ENCODE data around the gene ANXA7. TPM values are rescaled to one million over a fixed set of nuclear protein-coding genes. Genes with fewer than 3 reads are reported as not detected.
A peak's percentile ranks its signal among the peaks of the same experiment; 100 is the strongest.
"Not testable (repeated sequence)": the region's sequence is repeated elsewhere in the genome, so short reads cannot be mapped to it uniquely, and the experiment has no call there.

Gene ANXA7
- polyA plus RNA-seq, 4 donors, result 82.4 to 101 (median 91.3) TPM

DNA sequence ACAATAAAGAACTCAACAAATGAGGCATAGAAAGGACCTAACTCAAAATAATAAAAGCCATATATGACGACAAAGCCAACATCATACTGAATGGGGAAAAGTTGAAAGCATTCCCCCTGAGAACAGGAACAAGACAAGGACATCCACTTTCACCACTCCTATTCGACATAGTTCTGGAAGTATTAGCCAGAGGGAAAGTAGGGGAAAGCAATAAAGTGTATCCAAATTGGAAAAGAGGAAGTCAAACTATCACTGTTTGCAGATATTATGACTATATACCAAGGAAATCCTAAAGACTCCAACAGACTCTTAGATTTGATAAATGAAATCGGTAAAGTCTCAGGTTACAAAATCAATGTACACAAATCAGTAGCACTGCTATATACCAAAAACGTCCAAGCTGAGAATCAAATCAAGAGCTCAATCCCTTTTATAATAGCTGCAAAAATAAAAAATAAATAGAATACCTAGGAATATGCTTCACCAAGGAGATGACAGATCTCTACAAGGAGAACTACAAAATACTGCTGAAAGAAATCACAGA is 4.8 kb downstream of the ANXA7 start:
- DNase-seq (ENCODE audit: low read depth in 4 of 4, low spot score in 3 of 4), result no peak

DNA sequence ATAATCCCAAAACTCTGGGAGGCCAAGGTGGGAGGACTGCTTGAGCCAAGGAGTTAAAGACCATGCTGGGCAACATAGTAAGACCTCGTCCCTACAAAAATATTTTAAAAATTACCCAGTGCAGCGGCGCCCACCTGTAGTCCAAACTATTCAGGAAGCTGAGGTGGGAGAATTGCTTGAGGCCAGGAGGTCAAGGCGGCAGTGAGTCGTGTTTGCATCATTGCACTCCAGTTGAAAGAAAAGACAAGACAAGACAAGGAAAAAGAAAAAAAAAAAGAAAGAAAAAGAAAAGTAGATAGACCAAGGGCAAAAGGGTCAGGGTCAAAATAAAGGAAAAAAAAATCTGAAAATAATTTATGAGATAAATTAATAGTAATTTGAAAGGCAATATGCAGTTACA is 5.8 kb downstream of the ANXA7 start:
- no peak for DNase-seq (ENCODE audit: low read depth in 4 of 4, low spot score in 3 of 4)

DNA sequence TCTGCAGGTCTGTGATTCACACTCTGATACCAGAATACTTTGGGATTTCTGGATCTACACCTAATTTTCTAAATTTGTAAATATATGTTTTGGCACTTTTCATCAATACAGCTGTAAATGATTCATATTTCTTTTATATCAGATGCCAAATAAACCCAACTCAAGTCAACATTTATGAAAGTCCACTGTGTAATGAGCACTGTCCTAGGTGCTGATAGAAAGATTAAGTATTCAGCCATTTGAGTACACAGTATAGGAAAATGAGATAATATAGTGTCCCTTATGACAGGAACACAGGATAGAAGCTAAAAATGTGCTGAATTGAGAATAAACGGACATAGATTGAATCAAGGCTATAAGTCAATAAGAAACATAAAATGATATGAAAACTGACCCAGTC is 6.4 kb downstream of the ANXA7 start:
- DNase-seq (ENCODE audit: low read depth in 4 of 4, low spot score in 3 of 4), result no peak

DNA sequence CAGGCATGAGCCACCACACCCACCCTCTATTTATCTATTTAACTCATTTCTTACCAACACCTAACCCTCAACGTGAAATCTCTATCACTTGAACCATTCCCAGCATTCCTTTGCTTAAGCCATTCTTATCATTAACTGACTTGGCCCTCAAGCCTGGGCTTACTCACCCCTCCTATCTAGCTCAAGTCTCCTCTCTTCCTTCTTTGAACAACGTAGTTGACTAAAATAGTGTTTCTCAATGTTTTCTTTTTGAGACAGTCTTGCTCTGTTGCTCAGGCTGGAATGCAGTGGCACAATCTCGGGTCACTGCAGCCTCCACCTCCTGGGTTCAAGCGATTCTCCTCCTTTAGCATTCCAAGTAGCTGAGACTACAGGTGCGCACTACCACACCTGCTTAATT is 7.0 kb downstream of the ANXA7 start:
- no peak for DNase-seq (ENCODE audit: low read depth in 4 of 4, low spot score in 3 of 4)

DNA sequence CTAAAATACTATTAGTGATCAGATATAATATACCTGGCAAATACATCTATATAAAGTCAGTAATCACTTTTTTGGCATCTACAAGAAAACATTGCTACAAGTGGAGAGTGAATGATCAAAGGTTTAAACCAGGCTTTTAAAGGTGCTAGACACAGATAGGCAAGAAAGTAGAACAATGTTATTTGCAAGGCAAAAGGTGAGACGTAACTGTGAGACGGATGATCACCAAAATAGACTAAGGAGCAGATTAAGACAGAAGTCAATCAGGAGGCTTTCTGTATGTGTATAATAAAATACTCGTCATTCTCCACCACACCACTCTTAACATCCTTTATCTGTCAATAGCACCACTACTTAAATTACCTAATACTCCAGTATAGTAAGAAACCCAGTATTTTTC is 8.3 kb downstream of the ANXA7 start:
- DNase-seq (ENCODE audit: low read depth in 4 of 4, low spot score in 3 of 4), result no peak

DNA sequence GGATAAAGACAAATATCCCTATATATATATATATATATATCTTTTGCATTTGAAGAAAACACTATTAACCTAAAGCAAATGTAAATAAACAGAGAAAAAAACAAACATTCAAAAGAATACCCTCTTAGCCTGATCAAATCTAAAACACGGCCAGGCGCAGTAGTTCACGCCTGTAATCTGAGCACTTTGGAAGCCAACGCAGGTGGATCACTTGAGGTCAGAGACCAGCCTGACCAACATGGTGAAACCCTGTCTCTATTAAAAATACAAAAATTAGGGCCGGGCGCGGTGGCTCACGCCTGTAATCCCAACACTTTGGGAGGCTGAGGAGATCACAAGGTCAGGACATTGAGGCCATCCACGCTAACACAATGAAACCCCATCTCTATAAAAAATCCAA is 9.2 kb downstream of the ANXA7 start:
- no peak for DNase-seq (ENCODE audit: low read depth in 4 of 4, low spot score in 3 of 4)

DNA sequence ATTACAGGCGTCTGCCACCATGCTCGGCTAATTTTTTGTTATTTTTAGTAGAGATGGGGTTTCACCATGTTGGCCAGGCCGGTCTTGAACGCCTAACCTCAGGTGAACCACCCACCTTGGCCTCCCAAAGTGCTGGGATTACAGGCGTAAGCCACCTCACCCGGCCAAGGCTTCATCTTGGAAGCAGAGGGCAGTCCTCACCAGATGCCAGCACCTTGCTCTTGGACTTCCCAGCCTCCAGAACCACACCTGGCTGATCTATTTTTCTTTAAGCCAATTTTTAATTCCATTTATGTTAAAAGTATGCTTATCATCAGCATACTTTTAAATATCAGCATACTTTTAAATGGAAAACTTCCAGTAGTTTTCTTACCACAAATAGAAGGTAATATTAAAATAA is 12.2 kb downstream of the ANXA7 start:
- DNase-seq (ENCODE audit: low read depth in 4 of 4, low spot score in 3 of 4), result no peak

DNA sequence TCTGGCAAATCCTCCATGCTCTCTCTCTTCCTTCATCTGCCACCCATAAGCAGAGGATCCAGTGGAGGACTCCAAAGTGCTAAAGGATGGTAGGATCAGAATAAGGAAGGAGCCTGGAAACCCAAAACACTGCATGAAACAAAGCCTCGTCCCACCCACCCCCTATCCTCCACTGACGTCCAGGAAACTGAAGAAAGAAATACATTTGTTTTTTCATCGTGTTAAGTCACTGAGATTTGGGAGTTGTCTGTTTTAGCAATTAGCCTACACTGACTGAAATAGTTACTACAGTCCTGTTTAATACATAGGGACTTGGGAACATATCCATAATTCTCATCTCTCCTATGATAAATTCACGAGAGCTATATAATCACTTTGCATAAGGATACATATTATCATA is 14.8 kb downstream of the ANXA7 start:
- no peak for DNase-seq (ENCODE audit: low read depth in 4 of 4, low spot score in 3 of 4)

DNA sequence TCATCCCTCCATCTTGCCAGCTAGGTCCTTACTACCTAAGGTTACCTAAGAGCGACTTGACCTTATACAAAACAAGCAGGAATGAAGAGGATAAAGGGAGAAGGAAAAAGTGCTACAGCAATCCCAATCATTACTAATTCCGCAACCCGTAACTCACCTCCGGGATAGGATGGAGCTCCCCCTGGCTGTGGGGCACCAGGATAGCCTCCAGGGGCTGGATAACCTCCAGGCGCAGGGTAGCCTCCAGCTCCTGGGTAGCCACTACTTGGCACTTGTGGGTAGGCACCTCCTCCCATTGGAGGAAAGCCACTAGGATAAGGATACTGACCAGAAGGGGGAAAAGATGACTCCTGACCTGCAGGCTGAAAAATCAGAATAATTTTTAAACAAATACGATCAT is 15.8 kb downstream of the ANXA7 start:
- no peak for DNase-seq (ENCODE audit: low read depth in 4 of 4, low spot score in 3 of 4)

DNA sequence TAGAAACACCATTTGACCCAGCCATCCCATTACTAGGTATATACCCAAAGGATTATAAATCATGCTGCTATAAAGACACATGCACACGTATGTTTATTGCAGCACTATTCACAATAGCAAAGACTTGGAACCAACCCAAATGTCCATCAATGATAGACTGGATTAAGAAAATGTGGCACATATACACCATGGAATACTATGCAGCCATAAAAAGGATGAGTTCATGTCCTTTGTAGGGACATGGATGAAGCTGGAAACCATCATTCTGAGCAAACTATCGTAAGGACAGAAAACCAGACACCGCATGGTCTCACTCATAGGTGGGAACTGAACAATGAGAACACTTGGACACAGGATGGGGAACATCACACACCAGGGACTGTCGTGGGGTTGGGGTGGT is 19.5 kb downstream of the ANXA7 start:
- DNase-seq (ENCODE audit: low read depth in 4 of 4, low spot score in 3 of 4), result not testable (repeated sequence)

DNA sequence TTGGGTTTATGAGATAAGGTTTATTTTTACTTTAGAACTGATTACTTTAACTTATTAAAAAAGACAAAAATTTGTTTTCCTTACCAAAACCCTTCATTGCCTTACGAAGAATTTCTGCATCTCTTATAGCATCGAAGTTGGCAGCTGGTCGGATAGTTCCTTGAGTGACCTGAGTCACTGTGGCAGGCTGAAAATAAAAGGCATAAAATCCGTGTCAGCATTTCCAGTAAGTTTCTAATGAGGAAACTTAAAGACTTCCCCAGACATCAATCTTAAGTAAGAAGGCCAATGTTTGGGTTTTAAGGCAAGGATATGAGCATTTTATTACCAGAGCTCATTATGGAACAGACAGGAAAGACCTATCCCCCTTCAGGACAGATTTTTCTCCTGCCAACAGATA is 25.6 kb downstream of the ANXA7 start:
- DNase-seq (ENCODE audit: low read depth in 4 of 4, low spot score in 3 of 4), result no peak

DNA sequence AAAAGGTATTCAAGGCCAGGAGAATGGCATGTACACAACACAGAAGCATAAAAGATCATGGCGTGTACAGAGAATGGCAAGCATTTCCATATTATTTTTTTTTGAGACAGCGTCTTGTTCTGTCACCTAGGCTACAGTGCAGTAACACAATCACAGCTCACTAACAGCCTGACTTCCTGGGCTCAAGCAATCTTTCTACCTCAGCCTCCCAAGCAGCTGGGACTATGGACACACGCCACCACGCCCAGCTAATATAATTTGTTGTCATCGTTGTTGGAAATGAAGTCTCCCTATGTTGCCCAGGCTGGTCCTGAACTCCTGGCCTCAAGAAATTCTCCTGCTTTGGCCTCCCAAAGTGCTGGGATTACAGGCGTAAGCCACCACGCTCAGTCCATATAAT is 27.3 kb downstream of the ANXA7 start:
- DNase-seq (ENCODE audit: low read depth in 4 of 4, low spot score in 3 of 4), result no peak

DNA sequence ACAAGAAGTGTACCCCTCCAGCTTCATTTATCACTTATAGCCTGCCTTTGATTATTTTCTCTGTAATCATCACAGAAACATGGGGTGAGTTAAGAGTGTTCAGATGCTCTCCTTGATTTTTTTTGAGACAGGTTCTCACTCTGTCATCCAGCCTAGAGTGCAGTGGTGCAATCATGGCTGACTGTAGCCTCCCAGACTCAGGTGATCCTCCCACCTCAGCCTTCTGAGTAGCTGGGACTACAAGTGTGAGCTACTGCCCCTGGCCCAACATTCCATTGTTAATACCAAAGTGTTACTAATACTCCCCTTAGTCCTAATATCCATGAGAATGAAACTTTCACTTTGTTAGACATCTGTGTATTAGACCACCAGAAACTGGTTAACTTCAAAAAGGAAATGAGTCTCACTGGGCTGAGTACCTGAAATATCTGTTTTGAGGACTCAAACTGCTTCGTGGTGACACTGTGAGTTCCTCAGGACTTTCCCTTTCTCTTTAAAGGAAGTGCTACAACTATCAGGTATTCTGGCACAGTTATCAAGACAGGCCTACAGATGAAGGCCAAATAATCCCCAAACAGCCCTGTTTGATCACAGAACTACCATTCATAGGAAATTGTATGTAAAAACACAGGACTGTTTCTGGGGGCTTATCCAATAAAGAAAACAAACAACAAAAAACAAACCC is 34.7 kb downstream of the ANXA7 start:
- no peak for DNase-seq (ENCODE audit: low read depth in 4 of 4, low spot score in 3 of 4)

DNA sequence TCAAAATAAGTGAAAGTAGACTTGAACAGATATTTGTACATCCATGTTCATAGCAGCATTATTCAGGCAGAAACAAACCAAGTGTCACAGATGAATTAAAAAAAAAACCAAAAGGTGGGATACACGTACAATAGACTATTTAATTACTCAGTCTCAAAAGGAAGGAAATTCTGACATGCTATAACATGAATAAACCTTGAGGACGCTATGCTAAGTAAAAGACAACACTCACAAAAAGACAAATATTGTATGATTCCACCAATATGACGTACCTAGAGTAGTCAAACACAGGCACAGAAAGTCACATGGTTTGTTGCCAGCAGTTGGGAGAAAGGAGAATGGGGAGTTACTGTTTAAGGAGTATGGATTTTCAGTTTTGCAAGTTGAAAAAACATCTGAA is 37.2 kb downstream of the ANXA7 start:
- DNase-seq (ENCODE audit: low read depth in 4 of 4, low spot score in 3 of 4), result no peak

DNA sequence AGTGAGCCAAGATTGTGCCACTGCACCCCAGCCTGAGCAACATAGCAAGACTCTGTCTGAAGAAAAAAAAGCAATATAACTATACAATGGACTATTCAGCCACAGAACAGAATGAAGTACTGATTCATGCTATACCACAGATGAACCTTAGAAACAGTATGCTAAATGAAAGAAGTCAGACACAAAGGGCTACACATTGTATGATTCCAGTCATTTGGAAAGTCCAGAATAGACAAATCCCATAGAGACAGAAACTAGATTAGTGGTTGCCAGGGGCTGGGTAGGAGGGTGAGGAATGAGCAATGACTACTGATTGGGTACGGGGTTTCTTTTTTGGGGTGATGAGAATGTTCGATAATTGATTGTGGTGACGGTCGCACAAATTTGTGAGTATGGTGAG is 45.6 kb downstream of the ANXA7 start:
- no peak for DNase-seq (ENCODE audit: low read depth in 4 of 4, low spot score in 3 of 4)

DNA sequence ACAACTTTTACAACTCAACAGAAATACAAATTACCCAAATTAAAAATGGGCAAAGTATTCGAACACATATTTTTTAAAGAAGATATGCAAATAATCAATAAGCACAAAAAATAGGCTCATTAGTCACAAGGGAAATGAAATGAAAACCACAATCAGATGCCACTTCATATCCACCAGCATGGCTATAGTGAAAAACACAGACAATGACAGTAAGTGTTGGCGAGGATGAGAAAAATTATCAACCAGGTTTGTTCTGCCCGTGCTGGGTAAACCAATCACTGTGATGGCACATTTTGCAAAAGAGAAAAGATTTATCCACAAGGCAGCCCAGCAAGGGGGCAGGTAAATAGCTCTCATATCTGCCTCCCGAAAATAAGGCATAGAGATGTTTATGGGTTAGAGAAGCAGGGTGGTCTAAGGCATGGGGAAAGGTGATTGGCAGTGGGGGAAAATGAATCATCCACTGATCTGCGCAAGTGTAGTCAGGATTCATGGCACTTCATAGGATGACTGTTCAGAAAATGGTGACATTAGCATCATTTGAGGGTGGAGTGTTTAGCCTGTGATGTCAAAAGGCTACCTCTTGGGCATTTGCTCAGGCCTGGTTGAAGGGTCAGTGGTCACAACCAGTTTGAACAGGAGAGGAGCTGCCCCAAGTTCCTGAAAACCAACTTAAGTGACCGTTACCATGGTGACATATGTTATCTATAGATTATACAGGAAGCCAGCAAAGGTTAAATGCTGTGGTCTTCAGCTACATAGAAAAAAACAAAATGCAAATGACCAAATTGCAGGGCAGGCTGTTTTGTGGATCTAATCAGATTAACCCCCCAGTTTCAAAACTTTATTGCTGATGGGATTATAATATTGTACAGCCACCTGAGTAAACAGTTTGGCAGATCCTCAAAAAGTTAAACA is 47.2 kb downstream of the ANXA7 start:
- DNase-seq (ENCODE audit: low read depth in 4 of 4, low spot score in 3 of 4), result no peak

DNA sequence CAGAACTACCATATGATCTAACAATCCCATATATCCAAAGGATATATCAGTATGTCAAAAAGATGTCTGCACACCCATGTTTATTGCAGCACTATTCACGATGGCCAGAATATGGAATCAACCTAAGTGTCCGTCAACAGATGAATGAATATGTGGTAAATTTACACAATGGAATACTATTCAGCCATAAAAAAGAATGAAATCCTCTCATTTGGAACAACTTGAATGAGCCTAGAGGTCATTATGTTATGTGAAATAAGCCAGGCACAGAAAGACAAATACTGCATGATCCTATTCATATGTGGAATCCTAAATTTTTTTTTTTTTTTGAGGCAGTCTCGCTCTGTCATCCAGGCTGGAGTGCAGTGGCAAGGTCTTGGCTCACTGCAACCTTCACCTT is 48.9 kb downstream of the ANXA7 start:
- DNase-seq (ENCODE audit: low read depth in 4 of 4, low spot score in 3 of 4), result no peak

DNA sequence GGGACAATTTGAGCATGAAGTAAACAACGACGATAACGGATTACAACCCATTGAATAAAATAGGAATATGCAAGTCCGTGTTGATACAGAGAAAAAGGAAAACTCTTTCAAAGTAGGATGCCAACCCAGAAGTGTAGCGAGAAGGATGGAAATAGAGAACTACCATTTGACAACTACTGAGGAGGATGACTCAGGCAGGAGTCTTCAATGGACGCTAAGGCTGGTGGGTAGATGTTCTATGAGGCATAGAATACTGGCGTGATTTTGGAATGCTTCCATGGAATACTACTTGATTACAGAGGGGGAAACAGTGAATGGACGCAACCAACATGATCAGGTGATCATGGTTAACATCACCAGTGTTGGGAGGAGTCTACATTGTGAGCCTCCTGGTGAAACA is 54.4 kb downstream of the ANXA7 start:
- DNase-seq (ENCODE audit: low read depth in 4 of 4, low spot score in 3 of 4), result no peak

DNA sequence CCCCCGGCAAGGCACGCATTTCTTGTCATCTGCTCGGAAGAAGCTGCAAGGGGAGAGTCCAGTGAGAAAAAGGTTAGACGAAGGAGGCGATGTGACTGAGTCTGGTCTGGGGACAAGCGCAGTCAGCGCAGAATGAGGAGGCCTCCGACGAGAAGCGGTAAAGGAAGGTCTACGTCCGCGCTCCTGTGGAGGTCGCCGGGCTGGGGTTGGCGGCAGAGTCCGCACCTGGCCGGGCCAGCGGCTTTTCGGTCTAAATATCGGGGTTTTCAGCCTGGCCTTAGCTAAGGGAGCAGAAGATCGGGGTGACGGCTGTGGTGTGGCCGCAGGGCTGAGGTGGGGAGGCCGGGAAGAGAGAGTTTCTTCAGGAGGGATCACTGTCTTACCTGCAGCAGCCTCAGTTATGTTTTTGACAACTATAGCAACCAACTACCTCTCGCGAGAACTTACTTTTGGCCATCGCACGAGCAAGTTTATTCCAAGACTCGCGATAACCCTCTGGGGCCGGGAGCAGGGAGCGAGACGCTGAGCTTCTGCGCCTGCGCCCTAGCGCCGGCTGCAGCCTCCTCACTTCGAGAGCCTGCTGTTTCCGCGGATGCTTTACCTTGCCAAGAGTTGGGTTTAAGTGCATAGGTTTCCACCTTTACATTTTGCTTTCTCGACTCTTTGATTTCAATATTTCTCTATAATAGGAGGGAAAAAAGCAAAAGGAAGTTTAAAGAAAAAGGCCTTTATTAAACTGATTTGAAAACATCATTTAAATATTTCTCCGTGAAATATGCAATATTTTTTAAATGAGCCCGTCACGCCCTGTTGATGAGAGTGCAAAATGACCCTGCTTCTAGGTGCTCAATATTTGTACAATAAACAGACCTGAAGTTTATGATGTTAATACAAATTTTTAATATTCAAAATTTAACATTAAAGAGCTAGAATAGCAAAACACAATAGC is 55.3 kb downstream of the ANXA7 start, which contains the start of gene CFAP70:
Gene CFAP70, minus strand, starts transcription at position 534 of the 949 bp plus-strand sequence. CDS start 4,068 bp downstream, outside the sequence.
- DNase-seq (ENCODE audit: low read depth in 4 of 4, low spot score in 3 of 4), result peak; percentile 91 to 96 (median 96)

DNA sequence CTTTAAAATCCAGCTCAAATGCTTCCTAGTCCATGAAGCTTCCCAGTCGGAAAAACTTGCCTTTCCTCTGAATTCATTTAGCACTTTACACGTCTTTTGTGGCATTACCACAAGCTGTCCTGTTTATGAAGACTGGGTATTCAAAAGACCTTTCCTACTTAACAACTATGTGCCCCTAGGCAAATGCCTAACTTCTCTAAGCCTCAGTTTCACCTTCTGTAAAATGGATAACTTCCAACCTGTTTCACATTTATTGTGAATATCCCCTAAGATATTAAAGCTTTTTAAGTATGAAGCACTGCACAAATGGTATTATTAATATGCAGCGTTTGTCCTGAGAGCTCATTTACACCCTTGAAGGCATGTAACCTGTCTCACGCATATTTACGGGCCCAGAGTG is 56.0 kb downstream of the ANXA7 start:
- DNase-seq (ENCODE audit: low read depth in 4 of 4, low spot score in 3 of 4), result no peak

DNA sequence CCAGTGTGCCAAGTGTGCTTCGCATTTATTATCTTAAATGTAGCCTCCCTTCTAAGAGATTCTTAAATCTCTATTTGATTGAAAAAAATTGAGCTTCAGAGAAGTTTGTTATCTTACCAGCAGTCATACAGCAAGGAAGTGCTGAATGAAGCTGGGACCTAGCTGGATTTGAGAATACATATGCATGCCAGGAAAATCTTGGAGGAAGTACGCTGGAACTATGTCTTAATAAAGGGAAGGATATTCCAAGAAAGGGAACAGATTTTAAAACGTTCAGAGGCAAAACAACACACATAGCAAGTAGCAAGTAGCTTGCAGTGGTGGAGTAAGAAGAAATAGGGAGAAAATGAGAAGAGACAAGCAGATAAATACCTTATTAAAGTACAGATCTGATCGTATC is 56.7 kb downstream of the ANXA7 start:
- DNase-seq (ENCODE audit: low read depth in 4 of 4, low spot score in 3 of 4), result no peak

Measured in left renal pelvis (tissue), 4 donors.